SK-N-DZ (cell line): ENCODE data around the gene TESMIN.

ENCODE experiments used
- DNase-seq: peaks from one replicate; pipeline ENCODE4 v3.0.0-alpha.2; 2015; ENCODE audit warnings: low spot score

TESMIN gene

GRCh38 chr11:68684385-68685356, 66.6 kb downstream of the TESMIN start, which contains the start of gene GAL:
Gene GAL (plus strand): TSS chr11:68684544. CDS start chr11:68684924, 380 bp downstream.
- no peak for DNase-seq

DNA sequence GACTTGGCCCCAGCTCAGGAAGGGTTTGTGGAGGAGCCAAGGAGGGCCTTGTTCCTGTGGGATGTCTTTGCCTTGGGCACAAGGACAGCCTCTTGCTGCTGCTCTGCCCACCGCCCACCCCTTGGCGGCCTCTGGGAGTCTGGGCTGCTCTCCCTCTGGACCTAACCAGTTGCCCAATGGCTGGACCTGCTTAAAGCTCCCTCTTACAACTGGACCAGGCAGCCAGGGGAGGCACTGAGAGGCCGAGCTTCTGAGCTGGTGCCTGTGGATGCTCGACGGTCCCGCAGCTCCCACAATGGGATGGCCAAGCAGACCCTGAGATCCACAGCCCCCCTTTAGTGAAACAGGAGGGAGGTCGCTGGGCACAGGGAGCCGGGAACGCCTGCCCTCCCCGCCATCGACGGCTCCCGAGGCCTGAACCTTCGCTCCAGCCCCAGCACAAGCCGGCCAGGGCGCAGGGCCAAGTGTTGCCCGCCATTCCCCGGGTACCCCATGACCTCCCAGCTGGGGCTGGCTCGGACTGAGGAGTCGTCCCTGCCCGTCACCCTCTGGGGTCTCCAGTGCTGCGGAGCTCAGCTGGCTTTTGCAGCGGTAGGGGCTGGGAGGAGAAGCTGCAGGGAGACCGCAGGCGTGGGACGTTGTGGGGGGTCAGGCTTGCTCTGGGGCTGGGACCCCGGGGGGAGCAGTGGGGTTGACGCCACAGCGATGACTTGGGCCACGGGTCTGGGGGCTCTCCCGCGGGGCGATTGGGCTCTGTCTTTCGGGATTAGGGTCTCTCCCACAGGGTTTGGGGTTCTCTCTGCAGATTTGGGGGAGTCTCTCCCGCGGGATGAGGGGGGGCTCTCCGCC, 67.6 kb downstream of the TESMIN start:
- no peak for DNase-seq

- no peak for DNase-seq
These were observed 68.2 kb downstream of the TESMIN start for GRCh38 chr11:68683121-68683520.

DNA sequence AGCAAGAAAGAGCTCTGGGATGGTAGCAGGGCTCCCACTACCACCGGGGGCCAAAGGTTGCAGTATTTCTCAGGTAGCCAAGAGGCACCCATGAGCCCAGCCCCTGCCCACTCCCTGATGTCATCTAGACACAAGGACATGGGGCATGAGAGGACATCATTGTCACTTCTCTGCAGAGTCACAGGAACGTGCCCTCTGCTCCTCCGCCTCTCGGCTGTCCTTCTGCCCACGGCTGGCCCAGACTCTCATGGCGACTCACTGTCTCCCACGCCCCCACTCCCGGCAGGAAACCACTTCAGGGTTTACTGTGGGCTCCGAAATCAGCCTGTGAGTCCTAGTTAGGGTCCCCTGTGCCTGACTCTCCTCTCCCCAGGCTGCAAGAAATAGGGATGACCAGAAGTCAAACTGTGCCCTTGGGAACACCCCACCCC, 68.8 kb downstream of the TESMIN start:
- no peak for DNase-seq

GRCh38 chr11:68680541-68681231, 70.6 kb downstream of the TESMIN start:
- no peak for DNase-seq

DNA sequence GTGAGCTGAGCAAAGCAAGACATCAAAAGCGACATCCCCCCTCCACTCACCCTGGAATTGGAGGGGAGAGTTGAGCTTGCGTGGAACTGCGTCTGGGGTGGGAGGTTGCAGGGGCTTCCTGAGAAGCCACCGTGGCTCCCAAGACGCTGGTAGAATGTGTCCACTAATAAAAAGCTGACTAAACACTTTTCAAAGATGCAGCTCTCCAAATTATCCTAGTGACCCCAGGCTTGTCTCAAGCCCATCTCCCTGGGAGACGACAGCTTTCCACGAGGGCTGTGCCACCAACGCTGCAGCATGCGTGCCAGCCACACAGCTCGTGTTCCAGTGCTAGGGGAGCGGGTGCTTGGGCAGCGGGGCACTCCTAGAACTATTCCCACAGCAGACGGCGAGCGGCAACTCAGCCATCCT, 73.3 kb downstream of the TESMIN start:
- DNase-seq, result no peak

- peak; percentile 63 for DNase-seq
These were observed 73.9 kb downstream of the TESMIN start for GRCh38 chr11:68677432-68677831.

GRCh38 chr11:68674461-68674860, 76.9 kb downstream of the TESMIN start:
- DNase-seq, result no peak

DNA sequence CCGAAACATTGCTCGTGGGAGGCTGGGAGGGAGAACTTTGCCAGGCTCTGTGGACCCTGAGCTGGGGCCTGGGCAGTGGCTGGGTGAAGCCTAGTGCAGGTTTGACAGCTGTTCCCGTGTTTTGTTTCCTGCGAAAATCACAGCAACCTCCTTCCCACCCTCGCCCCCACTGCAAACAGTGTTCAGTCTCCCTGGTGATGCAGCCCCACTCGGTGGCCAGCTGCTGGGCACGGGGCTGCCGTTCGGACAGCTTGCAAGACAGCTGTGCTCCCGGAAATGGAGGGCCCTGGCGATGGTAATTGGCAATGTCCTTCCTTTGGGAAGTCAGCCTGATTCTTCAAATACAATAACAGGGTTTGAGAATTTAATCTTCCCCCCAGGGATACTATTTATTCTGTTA, 77.3 kb downstream of the TESMIN start:
- no peak for DNase-seq

- DNase-seq, result no peak
These were observed 77.9 kb downstream of the TESMIN start for GRCh38 chr11:68673306-68673945.

- no peak for DNase-seq
These were observed 80.9 kb downstream of the TESMIN start for GRCh38 chr11:68670208-68670992.

DNA sequence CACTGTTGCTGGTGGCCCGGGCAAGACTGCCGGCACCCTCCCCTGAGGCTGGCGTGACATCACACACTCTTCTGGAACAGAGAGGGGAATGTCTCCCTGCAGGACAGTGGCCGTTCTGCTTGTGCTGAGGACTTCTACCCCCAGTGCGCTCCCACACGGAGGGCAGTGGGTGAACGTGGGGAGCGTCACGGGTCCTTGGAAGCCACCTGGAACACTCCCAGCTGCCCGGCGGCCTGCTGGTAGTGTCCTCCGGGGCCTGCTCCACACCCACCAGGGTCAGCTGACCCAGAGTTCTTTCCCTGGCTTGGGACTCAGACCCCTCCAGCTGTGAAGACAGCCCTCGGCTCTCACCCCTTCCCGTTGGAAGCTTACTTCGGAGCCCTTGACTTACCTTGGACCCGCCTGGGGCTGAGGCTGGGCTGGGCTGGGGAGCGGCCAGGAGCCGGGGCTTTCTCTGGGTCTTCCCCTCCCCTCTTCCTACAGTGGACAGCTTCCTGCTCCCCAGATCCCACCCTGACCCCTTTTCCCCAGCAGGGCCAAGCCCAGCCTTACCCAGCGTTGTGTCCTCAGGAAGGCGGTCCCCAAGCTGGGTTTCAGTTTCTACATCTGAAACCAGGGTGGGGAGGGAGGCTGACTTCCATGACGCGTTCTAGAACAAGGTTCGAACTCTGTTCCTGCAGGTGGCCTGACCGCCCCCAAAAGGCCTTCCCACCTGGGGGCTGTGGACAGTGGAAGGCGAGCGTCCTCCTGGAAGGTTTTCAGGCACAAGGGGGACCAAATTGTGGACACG, 81.8 kb downstream of the TESMIN start:
- no peak for DNase-seq

DNA sequence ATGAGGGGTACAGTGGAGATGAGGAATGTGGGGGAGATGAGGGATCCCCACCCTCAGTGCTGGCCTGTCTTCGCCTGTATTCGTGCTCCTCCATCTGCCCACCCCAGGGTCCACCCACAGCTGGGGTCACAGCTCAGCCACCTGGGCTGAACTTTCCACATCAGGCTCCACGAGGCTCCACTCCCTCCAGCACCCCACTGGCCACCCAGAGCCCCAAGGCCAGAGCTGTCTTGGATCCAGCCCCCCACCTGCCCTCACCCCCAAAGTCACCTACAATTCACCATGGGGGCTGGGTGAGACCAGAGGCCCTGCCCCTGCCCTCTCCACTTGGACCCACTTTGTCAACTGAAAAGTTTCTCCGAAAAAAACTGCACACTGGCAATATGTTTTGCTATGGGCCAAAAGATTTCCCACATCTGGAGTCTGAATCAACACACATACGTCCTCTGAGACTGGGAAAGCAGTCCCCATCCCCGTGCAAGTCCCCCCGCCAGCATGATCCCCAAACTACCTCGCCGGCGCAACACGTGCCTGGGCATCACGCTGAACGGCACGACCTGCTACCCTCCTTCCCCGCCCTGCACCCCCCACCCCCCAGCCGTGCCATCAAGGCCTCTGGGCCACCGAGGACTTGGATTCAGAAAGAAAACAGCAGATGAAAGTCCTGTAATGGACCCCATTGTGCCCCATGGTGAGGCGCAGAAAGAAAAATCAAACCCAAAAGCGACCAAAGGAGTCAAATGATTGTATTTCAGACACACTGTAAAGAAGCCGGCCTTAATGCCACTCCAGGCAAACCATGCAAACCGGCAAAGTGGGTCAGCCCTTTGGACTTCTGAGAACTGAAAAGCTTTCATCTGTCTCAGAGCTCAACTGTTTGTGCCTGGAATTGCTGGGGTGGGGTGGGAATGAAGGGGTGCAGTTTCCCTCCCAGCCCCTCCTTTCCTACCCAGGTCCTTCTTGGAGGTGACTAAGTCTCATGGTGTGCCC, 83.5 kb downstream of the TESMIN start:
- no peak for DNase-seq

DNA sequence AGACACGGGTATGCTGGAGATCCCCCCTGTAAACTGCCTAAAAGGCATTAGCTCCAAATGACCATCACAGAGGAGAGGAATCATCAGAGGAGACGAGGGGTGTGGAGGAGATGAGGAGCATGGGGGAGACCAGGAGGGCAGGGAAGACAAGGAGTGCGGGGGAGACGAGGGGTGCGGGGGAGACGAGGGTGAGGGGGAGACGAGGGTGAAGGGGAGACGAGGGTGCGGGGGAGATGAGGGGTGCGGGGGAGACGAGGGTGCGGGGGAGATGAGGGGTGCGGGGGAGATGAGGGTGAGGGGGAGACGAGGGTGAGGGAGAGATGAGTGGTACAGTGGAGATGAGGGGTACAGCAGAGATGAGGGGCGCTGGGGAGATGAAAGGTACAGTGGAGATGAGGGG, 84.5 kb downstream of the TESMIN start:
- DNase-seq, result no peak

DNA sequence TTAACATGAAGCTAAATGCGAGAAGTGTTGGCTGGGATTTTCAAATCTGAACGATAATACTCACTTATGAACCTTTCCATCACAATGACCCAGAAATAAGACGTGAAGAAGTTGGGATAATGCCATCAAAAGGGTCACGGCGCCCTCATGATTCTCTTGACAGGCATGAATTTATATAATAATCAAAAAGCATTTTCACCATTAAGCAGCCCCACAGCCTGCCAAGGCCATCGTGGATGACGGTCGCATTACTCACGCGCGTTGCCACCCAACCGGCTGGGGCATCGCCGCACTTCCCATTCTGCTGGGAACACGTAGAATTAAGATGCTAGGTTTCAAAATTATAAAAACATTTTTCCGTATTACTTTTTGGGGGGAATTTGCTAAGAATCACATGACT, 85.9 kb downstream of the TESMIN start:
- no peak for DNase-seq

GRCh38 chr11:68664906-68665305, 86.4 kb downstream of the TESMIN start:
- DNase-seq, result no peak

DNA sequence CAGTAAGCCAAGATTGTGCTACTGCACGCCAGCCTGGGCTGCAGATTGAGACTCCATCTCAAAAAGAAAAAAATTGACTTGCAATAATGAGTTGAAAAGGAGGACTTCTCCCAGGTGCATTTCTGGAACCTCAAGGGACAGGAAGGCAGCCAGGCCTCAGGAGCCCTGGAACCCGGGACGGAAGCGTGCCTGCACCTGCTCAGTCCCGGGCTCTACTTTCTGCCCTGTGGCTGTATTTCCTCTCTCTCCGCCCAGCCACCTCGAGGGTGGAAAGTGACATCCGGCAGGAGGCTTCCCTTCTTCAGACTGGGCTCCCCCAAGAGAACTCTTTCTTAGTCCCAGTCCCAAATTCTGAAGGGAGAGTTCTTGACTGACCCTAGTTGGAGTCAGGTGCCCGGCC, 87.2 kb downstream of the TESMIN start:
- DNase-seq, result no peak

DNA sequence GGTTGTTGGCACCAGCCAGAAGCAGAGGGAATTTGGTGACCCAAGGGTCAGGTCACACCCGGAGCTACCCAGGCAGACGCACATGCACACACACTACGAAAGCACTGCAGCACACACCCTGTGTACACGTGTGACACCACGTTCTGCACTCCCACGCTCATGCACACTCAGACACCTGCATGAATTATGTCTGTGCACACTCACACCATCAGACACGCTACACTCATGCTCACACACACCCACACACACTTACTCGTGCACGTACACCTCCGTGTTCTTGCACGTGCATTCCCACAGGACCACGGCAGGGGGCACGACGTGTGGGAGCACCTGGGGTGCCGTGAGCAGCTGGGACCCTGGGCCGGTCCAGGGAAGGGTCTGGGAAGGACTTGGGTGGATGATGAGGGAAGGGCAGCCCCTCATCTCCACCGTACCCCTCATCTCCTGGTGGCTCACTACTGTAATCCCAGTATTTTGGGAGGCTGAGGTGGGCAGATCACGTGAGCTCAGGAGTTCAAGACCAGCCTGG, 87.8 kb downstream of the TESMIN start:
- no peak for DNase-seq
